ENCODE results near the gene NAALADL2.

DNA sequence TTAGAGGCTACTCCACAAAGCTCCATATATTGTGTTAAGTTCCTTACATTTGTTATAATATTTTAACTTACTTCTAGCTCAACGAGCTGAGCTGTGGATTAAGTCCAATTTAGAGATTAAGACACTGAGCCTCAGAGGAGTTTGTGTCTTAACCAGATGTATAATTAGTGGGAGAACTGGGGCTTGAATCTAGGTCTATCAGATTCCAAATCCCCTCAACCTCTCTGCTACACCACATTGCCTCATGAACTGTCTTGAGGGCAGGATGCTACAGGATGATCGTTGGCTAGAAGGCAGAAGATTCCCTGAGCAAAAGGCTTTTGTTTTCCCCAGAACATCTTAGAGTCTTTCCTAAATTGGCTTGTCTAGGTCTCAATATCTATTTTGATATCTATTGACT is 890.8 kb downstream of the NAALADL2 start:
- TF ChIP-seq CTCF (IDR thresholded peaks at IDR 0.05) (no peak), POLR2AphosphoS5 (IDR thresholded peaks at IDR 0.05; ENCODE audit: insufficient read depth in 1 of 2, low read depth in 1 of 2) (no peak)

Data from vagina (tissue), 2 donors.